ENCODE results near the gene MDN1.
"Not testable (repeated sequence)": the region's sequence is repeated elsewhere in the genome, so short reads cannot be mapped to it uniquely, and the experiment has no call there.

MDN1 gene

DNA sequence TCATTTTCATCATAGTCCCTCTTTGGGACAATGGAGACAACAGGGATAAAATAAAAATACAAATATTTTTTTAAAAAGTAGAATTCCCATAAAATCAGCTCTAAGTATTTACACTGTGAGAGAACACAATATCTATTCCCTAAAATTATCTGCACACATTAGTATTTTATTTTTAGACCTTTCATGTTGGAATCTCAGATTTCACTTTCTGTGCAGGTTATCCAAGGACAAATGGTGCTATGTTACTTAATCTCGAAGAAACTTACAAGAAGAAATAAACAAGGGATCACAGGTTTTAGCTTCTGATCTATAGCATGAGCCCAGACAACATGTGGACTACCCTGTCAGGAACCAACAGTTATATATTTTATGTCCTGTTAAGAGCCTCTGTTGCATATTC, 158.0 kb downstream of the MDN1 start:
- in situ Hi-C loops (cut with MboI; ENCODE audit: low sequenced_read_pairs): no loop called here

DNA sequence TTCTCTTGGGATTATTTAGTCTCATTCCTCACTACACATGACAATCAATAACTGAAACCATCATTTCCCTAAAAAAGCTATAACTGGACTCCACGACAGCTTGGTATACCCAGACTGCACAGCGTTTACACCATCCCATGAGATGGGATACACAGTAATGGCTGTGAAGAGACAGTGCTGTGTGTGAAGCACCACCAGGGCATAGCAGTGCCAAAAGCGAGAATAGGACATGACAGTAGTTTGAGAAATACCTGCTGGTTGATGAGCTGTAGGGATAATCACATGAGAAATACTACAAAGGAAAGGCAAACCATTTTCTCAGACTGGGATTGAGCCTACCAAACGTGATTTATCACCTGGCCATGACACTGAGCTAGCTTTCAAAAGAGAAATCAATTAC, 158.6 kb downstream of the MDN1 start:
- in situ Hi-C loops (cut with MboI; ENCODE audit: low sequenced_read_pairs): no loop called here

DNA sequence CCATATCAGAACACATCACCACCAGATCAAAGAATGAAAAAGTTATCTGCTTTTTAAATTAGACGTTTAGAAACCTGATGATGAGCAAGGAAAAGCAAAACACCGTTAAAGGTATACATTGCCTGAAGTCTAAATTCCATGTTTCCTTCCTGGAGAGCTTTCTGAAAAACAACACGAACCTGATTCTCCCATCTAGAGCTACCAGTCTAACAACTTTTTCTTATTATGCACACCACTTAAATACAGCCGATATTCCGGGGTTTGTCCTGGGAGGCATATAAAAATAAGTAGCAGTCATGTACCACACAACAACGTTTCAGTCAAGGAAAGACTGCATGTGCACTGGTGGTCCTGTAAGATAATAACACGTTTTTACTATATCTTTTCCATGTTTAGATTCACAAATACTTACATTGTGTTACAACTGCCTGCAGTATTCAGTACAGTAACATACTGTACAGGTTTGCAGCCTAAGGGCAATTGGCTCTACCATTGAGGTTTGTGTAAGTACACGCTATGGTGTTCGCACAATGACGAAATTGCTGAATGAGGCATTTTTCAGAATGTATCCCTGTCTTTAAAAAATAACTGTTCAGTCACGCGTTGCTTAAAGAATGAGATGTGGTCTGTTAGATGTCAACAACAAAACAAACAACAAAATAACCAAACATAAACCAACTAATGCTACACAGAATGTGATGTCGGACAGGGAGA, 162.0 kb downstream of the MDN1 start:
- in situ Hi-C loops (cut with MboI; ENCODE audit: low sequenced_read_pairs): no loop called here

DNA sequence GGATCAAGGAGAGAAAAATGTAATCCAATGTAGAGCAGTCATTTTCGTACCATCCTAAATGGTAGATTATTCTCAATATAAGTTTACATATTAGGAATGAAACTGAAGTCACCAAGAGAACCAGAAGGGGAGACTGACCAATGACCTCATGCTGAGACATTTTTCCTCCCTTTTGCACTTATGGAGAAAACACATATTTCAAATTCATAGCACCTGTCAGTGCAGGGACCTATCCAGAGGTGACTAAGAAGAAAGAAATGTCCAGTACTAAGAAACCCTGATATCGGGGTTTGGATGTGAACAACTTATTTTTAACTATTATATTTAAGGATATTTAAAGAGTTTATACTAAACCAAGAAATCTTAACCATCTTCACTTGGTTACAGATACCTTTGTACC, 164.5 kb downstream of the MDN1 start:
- in situ Hi-C loops (cut with MboI; ENCODE audit: low sequenced_read_pairs): no loop called here

DNA sequence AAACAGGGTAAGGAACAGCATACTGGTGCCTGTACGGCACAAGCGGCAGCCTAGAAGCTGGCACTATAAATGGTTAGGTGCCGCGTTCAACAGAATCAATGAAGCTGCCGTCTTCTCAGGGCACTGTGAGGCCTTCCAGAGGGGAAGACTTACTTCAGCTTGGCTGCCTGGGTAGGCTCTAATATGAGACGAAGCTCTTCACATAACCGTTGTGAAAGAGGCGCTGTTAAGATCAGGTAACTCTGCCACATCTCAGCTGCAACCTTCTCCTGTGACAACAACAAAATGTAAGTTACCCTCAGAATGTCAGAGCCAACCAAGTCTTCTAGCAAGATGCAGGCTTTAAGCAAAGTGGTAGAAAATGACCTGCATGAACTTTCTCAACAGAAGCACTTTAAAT, 169.0 kb downstream of the MDN1 start:
- in situ Hi-C loops (cut with MboI; ENCODE audit: low sequenced_read_pairs): no loop called here

DNA sequence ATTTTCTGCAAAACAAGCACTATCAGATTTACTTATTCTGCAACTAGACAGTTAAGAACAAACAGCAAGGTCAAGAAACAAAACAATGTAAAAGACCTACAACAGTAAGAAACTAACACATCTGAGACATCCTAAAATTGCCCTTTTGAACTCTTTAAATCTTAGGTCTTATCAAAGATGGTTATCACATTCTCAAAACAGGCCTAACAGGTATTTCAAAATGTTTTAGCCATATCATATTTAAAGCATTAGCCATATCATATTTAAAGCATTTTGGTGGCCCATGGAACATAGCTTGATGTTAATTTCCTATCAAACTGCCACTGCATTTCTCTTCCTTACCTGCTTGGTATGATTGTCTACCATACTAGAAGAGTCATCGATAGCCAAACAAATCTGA, 169.9 kb downstream of the MDN1 start:
- in situ Hi-C loops (cut with MboI; ENCODE audit: low sequenced_read_pairs): no loop called here

DNA sequence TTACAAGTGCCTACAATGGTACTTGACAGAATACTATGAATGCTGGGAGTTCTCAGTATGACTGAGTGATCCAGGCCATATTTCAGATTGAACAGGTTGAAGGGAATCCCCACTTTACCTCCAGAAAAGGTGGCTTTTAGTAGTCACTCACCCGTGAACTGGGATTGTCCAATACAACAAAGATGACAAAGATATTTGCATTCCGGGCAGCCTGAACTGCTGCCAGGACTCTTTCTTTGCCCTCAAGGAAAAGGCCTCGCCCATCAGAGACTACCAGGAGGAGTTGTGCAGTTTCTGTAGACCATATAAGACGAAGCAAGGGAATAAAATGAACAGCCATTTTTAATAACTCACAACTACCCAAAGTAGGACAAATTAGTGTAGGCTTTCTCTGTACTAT, 174.7 kb downstream of the MDN1 start:
- in situ Hi-C loops (cut with MboI; ENCODE audit: low sequenced_read_pairs): no loop called here

DNA sequence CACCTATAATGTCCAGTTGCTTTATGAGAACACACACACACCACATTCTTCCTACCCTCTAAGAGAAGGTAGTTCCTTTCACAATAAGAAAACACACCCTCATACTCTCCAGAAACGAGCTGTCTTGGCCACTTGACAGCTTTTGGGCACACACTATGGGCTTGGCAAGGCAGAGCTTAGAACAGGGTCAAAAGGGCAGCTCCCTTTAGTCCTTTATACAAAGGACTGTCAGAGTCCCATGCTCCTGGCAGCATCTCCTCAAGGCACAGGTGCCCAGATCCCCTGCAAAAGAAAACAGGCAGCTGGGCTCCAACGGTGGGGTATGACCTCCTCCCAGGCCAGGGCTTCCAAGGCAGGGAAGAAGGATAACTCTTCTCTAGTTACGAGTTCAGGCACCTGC, 176.2 kb downstream of the MDN1 start:
- in situ Hi-C loops (cut with MboI; ENCODE audit: low sequenced_read_pairs): no loop called here

DNA sequence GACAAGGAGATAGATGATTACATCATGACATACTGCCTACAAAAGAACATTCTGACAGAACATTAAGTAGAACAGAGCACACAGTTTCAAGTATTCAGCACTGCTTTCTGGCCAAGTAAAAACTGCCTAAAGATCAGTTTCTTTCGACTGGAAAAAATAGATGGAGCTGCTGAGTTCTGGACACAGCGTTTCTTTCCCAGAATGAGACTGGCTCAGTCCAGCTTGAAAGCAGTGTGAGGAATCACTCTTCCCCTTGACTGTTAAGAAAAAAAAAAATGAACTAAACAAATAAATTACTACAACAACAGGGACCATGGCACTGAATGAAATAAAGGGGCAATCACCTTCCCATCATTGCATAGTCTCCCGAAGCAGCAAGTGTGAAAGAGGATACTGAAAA, 176.6 kb downstream of the MDN1 start:
- in situ Hi-C loops (cut with MboI; ENCODE audit: low sequenced_read_pairs): no loop called here

DNA sequence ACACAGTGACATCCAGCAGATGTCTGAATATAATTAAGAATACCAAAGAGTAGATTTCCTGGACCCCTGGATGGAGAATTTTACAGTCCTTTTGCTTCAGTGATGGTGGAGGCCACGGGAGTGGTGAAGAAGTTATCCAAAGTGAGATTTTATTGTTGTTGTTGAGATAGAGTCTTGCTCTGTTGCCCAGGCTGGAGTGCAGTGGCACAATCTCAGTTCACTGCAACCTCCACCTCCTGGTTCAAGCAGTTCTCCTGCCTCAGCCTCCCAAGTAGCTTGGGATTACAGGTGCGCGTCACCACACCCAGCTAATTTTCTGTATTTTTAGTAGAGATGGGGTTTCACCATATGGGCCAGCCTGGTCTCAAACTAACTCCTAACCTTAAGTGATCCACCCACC, 178.0 kb downstream of the MDN1 start:
- in situ Hi-C loops (cut with MboI; ENCODE audit: low sequenced_read_pairs): not testable (repeated sequence)

DNA sequence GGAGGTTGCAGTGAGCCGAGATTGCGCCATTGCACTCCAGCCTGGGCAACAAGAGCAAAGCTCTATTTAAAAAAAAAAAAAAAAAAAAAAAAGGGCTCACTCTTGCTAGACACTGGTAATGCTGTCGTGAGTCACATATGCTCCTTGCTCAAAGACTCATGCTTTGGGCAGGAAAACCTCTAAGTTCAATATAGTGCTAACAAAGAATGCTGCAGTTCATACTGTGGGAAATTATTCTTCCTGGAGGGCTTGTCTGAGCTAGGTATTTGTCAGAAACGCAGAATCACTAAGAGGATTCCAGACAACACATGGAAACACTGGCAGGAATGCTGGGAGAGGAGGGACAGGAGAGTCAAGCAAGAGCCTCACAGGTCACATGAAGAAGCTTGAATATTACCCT, 178.8 kb downstream of the MDN1 start:
- in situ Hi-C loops (cut with MboI; ENCODE audit: low sequenced_read_pairs): no loop called here

DNA sequence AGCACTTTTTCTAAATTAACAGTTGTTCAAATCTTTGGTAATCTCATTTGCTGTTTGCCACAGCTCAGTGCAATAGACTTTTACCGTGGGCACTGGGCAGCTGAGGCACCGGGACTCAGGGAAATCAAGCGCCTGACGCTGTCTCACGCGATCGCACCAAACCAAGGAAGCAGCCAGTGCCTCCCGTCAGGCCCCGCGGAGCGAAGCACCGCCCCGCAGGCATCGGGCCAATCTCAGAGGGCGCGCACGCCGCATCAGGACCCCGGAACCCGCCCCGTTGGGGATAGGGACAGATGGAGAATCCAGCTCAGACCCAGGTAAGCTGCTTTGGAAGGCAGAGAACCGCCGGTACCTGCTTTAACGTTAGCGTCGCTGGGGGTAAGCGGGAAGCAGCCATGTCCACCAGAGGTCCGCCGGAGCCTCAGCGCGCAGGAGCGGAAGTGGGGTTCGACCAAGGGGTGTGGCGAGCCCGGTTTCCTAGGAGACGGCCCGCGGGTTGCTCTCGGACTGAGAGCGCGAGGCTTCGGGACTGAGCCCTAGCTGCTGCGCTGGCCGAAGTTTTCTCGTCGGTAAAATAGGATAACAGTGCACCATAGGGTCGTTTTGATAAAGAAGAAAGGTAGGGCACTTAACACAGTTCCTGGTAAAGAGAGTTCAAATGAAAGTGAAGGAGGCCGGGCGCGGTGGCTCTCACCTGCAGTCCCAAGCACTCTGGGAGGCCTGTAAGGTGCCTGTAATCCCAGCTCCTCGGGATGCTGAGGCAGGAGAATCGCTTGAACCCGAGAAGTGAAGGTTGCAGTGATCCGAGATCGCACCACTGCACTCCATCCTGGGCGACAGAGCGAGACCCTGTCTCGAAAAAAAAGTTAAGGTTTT, 181.0 kb downstream of the MDN1 start, which contains the start of gene LYRM2:
LYRM2 (minus strand) TSS at position 428 of the 876 bp plus-strand sequence; CDS start at position 397, 31 bp downstream.
- in situ Hi-C loops (cut with MboI; ENCODE audit: low sequenced_read_pairs): no loop called here

DNA sequence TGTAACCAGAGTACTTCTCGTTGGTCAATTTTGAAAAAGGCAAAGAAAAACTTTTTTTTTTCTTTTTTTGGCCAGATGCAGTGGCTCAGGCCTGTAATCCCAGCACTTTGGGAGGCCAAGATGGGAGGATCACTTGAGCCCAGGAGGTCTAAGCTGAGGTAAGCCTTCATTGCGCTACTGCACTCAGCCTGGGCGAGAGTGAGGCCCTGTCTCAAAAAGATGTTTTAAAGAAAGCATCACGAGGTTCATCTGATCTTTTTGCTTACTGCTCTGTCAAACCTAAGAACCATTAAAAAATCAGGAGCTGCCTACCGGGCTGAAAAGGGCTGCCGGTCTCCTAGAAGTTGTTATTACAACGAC, 181.7 kb downstream of the MDN1 start:
- in situ Hi-C loops (cut with MboI; ENCODE audit: low sequenced_read_pairs): no loop called here

DNA sequence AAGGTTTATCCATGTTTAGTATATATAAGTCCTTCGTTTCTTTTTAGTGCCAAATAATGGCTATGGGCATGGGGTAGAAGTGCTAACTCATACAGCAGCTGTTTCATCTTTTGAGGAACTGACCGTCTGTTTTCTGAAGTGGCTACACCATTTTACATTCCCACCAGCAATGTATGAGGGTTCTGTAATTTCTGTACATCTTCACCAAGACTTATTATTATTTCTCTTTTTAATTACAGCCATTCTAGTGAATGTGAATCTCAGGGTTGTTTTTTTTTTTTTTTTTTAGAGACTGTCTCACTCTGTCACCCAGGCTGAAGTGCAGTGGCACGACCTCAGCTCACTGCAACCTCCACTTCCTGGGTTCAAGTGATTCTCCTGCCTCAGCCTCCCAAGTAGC, 183.2 kb downstream of the MDN1 start:
- in situ Hi-C loops (cut with MboI; ENCODE audit: low sequenced_read_pairs): not testable (repeated sequence)

DNA sequence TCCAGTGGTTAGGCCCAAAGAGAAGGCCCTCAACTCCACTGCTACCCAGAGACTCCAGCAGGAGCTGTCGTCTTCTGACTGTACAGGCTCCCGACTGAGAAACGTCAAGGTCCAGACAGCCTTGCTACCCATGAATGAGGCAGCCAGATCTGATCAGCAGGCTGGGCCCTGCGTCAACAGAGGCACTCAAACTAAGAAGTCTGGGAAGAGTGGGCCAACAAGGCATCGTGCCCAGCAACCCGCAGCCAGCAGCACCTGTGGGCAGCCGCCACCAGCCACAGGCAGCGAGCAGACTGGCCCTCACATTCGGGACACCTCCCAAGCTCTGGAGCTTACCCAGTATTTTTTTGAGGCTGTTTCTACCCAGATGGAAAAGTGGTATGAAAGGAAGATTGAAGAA, 189.1 kb downstream of the MDN1 start:
- in situ Hi-C loops (cut with MboI; ENCODE audit: low sequenced_read_pairs): no loop called here

DNA sequence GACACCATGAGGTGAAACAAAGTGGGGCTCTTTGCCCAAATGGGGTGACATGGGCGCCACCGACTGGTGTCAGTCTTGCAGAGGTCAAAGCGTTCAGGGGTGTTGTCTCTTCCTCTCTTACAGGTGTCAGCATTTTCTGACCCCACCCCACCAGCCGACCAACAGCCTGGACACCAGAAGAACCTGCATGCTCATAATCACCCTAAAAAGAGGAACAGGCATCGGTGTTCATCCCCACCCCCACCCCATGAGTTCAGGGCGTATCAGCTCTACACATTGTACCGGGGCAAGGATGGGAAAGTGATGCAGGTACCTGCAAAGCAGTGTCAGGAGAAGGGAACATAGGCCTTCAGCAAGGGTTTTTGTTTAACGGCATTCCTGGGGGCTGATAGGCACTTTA, 195.8 kb downstream of the MDN1 start:
- in situ Hi-C loops (cut with MboI; ENCODE audit: low sequenced_read_pairs): no loop called here

DNA sequence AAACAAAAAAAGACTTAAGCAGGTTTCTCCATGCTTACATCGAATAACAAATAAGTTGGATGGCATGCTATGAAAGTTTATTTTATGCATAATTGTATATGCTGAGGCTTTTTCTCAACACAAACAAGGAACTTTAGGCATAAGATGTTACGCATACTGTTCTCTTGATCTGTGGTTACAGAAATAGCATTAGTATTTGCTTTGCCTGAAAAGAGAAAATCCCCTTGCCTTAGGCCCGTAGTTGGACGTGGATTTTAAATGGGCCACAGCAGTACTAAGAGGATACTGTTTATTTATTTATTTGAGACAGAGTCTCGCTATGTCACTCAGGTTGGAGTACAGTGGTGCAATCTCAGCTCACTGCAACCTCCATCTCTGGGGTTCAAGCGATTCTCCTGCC, 200.0 kb downstream of the MDN1 start:
- in situ Hi-C loops (cut with MboI; ENCODE audit: low sequenced_read_pairs): no loop called here

DNA sequence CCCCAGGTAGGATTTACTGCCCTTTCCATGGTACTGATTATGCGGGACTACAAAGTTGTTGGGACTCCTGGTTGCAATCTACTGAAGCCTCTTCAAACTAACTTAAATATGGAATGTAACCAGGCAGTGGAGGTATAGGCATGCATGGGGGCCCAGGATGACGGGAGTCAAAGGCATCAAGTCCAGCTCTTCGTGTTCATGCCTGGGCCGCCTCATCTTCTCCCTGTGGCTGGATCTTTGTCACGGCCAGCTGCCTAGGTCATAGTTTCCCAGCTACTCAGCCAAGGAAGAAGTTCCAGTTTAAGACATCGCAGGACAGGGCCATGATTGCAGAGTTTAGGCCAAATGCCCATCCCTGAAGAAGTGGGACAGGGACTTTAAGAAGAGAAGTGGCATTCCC, 201.6 kb downstream of the MDN1 start:
- in situ Hi-C loops (cut with MboI; ENCODE audit: low sequenced_read_pairs): no loop called here

DNA sequence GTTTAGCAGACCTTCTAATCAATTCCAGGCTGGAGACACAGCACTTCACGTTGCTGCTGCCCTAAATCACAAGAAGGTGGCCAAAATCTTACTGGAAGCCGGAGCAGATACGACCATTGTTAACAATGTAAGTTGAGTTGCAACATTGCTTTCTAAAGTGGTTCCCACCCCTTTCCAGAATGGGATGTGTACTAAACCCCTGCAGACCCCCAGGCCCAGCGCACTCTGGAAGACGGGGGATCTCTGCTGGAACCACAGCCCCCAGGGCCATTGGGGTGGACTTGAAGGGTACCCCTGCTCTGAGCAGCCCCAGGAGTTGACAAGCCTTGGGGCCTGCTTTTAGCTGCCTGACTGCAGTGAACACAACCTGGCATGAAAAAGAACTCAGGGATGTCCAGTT, 203.1 kb downstream of the MDN1 start:
- in situ Hi-C loops (cut with MboI; ENCODE audit: low sequenced_read_pairs): no loop called here

DNA sequence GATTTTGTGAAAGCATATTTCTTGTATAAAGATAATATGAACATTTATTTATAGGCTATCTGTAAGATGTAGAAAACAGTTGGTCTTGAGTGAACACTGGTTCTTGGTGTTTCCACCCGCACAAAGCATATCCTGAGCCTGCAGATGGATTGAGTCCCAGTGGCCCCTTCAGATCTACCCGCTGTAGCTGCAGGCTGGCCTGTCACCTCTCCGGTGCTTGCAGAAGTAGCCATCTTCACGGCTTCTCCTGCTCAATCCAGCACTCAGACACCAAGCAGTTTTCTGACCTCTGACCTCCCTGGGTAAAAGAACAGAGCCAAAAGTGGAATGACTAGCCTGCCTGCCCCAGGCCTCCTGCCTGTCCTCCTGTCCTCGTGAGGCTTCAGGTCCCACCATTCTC, 203.7 kb downstream of the MDN1 start:
- in situ Hi-C loops (cut with MboI; ENCODE audit: low sequenced_read_pairs): no loop called here

DNA sequence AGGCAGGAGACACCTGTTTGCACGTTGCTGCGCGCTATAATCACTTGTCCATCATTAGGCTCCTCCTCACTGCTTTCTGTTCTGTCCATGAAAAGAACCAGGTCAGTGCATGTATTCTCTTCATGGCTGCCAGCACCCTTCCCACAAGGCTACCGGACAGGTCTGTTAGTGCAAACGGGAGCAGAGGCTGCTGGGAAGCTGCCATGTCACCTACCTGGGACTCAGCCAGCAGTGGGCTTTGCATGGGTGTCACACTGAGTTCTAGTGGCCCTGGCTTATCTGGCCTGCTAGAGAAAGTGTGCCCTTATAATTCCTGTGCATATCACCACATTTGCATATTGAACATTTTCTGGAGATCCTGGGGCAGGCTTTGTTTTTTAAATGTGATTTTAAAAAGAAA, 205.8 kb downstream of the MDN1 start:
- in situ Hi-C loops (cut with MboI; ENCODE audit: low sequenced_read_pairs): no loop called here

DNA sequence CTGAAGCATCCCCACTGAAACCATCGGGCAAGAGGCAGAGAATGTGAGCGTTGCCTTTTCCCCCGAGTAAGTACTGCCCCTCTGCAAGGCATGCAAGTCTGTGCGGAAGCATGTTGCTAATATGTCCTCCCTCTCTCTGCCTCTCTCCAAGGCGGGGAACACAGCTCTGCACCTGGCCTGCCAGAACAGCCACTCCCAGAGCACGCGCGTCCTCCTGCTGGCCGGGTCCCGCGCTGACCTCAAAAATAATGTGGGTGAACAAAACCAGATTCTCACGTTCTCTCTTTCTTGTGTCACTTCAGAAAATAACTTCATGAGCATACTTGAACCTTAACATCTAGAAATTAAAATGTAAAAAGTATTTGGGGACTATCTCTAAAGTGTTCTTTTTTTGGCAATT, 207.5 kb downstream of the MDN1 start:
- in situ Hi-C loops (cut with MboI; ENCODE audit: low sequenced_read_pairs): no loop called here

Measured in hTERT RPE-1 (cell line).